ENCODE measurements around the gene WDFY2.
"Not testable (repeated sequence)": the region's sequence is repeated elsewhere in the genome, so short reads cannot be mapped to it uniquely, and the experiment has no call there.

The WDFY2 gene

GRCh38 chr13:51632591-51633362 lies 48.5 kb downstream of the WDFY2 start:
- no peak for DNase-seq (ENCODE audit: low read depth, low spot score)

GRCh38 chr13:51635137-51635878 lies 51.0 kb downstream of the WDFY2 start:
- DNase-seq (ENCODE audit: low read depth, low spot score) = no peak

- no peak for DNase-seq (ENCODE audit: low read depth, low spot score)
These were observed 52.2 kb downstream of the WDFY2 start for GRCh38 chr13:51636349-51636890.

- no peak for DNase-seq (ENCODE audit: low read depth, low spot score)
These were observed 53.6 kb downstream of the WDFY2 start for GRCh38 chr13:51637852-51638215.

DNA sequence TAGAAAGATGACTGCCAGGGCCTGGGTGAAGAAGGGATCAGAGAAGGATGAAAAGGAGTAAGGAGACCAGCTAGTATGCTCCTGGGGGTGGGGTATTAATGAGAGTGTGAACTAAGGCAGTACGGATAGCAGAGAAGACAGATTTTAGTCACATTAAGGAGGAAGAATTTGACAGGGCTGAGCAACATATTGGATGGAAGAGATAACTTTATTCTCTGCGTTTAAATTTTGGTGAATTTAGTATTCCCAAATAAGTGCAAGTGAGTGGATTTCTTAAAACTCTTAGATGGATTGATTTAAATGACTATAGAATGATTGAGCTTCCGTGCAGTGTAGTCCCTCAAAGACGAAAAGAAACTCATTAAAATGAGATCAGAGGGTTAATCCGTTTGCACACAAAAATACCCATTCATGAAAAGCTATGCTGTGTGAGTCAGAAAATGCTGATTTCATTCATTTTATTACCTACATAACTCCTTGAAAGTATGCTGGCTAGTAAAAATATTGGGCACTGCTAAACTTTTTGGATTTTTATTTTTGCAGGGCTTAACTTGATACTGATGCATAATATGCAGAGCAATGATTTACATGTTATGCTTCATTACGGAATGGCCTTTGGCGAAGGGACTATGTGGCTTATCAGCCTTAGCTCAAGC lies 54.1 kb downstream of the WDFY2 start:
- DNase-seq (ENCODE audit: low read depth, low spot score) = no peak

- no peak for DNase-seq (ENCODE audit: low read depth, low spot score)
These were observed 54.9 kb downstream of the WDFY2 start for GRCh38 chr13:51639171-51639570.

DNA sequence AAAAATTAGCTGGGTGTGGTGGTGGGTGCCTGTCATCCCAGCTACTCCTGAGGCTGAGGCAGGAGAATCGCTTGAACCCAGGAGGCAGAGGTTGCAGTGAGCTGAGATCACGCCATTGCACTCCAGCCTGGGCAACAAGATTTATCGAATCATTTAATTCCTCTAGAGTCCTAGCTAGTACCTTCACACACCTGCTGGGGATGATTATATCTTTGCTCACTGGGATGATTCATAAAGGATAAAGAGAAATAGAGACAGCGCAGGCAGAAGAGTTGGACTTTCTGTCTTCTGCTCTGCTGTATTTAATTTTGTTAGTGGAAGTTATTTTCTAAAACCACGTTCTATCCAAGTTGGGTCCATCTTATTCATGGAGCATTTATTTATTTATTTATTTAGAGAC lies 56.4 kb downstream of the WDFY2 start:
- DNase-seq (ENCODE audit: low read depth, low spot score) = not testable (repeated sequence)

DNA sequence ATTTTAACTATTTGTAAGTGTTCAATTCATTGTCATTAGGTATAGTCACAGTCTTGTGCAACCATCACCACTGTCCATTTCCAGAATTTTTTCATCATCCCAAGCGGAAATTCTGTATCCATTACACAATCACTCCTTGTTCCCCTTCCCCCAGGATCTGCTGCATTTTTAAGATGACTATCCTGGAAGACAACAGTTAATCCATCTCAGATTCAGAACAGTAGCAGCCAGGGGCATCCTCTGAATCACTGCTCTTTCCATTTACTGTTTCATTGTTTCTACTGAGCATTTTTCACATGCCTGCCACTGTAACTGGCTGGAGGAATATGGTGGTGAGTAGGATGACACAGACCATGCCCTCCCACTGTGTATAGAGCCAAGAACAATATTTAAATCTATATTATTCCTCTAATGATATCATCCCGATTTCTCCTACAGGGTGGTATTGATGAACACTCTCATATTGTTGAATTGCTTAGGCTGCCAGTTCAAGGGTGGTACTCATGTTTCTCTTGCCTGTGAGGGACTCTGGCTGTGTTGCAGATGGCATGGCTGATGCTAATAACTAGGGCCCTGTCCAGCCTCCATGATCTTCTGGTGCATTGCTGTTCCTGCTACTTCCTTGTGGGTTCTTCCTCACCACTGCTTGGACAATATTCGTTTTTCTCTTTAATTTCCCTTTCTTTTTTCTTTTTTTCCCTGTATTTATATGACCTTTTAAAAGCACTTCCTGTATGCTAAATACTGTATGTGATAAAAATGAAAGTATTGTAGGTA lies 59.0 kb downstream of the WDFY2 start:
- no peak for DNase-seq (ENCODE audit: low read depth, low spot score)

DNA sequence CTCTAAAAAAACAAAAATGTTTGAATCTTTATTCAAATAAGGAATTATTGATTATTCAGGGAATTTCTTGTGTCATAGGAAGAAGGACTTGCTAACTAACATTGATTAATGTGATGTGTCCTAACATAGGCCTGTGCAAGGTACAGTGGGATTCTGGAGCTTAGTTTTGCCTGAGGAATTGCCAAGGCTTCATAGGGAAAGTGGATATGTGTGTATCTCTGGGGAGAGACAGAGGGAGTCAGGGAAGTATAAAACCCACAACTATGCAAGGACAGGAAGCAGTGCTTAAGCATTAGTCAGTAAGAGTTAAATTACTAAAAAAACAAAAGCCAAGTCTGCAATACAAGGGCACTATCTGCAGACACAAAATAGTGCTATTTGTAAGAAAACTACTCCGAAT lies 59.6 kb downstream of the WDFY2 start:
- no peak for DNase-seq (ENCODE audit: low read depth, low spot score)

DNA sequence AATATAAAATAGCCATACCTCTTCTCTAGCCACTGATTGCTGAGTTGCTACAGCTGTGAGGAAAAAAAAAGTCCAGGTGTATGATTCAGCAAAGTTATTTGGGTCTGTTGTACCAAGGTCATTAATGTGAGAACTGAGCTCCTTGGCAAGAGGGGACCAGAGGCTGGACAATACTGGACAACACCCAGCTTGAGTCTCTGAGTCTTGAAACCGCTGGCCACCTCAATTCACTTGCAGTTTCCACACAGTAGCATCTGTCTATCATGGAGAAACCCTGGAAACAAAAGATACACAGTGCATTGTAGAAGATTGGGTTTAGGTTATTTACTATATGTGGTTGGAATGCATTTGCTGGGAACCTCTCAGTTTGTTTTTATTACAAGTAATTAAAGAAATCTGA lies 60.4 kb downstream of the WDFY2 start:
- no peak for DNase-seq (ENCODE audit: low read depth, low spot score)

GRCh38 chr13:51645154-51645650 lies 60.9 kb downstream of the WDFY2 start:
- no peak for DNase-seq (ENCODE audit: low read depth, low spot score)

DNA sequence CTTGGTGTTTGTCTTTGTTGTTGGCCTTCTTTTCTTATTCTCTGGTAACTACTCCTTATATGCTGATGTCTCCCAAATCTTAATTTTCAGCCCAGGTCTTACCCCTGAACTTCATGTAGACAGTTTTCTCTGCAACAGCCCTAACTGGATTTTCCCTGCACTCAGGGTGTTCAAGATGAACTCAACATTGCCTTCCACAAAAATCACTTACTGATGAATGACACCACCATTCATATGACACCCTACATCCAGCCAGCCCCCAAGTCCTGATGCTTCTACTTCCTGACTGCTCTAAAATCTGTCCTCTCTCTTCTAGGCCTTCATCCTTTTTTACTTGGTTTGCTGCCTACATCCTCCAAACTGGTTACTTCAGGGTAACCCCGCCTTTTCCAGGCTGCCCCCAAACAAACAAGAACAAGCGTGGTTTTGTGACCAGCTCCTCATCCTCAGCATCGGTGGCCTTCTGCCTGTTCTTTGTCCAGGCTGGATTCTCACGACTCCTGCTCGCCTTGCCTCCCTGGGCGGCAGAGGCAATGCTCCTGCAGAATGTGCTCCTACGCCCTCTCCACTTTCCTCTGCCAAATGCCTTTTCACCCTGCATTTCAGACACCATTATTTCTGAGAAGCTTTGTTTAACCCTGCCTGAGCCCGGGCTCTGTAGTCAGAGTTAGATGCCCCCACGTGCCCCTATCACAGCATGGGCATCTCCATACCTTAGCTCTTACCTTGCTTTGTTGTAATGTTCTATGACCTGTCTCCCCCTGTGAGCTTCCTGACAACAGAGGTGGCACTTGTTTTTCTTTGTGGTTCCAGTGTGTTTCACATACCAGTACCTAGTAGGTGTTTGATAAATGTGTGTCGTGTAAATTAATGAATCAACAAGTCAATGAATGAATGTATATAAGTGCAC lies 61.8 kb downstream of the WDFY2 start:
- no peak for DNase-seq (ENCODE audit: low read depth, low spot score)

GRCh38 chr13:51647067-51647466 lies 62.8 kb downstream of the WDFY2 start:
- no peak for DNase-seq (ENCODE audit: low read depth, low spot score)

DNA sequence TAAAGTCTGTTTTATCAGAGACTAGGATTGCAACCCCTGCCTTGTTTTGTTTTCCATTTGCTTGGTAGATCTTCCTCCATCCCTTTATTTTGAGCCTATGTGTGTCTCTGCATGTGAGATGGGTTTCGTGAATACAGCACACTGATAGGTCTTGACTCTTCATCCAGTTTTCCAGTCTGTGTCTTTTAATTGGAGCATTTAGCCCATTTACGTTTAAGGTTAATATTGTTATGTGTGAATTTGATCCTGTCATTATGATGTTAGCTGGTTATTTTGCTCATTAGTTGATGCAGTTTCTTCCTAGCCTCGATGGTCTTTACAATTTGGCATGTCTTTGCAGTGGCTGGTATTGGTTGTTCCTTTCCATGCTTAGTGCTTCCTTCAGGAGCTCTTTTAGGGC lies 67.9 kb downstream of the WDFY2 start:
- not testable (repeated sequence) for DNase-seq (ENCODE audit: low read depth, low spot score)

GRCh38 chr13:51659276-51660127 lies 75.2 kb downstream of the WDFY2 start:
- no peak for DNase-seq (ENCODE audit: low read depth, low spot score)

GRCh38 chr13:51660813-51661212 lies 76.6 kb downstream of the WDFY2 start:
- no peak for DNase-seq (ENCODE audit: low read depth, low spot score)

DNA sequence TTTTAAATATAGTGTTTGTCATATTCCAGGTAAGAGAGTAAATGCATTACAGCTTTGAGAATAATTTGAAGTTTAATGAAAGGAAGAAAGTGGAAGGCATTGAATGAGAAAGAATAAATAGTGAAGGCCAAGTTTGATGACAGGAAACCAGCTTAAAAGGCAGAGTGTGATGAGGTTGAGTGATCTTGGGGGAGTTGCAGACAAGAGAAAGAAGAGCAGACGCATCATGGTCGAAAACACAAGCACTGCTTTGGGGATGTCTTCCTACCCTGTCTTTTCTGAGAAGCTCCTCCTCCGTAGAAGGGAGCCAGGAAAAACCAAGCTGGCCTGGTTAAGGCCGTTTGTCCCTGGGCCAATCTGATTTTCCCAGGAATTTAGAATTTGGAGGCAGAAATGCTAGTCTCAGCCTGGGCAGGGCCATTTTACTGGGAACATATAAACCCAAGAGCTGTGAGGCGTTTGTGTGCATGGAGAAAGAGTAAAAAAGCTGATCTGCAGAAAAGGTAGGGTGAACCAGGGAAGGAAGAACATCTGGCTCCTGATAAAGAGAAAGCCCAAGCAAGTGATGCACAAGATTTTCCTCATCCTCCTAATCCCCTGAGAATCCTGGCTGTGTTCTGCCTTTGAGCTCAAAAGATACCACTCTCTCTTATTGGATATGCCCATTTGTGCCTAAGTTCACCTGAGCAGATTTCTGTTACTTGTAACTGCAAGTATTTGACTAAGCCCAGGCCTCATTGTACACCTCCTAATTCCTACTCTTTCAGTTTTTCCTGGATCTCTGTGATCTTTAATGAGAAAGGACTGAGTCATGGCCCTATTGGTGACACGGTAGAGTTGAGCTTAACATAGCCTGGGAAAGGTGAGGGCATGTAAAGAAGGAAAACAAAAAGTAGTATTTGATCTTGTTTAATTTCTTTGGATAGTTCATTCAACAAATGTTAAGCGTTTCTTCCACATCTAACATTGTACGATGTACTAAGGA lies 80.0 kb downstream of the WDFY2 start:
- DNase-seq (ENCODE audit: low read depth, low spot score) = no peak

DNA sequence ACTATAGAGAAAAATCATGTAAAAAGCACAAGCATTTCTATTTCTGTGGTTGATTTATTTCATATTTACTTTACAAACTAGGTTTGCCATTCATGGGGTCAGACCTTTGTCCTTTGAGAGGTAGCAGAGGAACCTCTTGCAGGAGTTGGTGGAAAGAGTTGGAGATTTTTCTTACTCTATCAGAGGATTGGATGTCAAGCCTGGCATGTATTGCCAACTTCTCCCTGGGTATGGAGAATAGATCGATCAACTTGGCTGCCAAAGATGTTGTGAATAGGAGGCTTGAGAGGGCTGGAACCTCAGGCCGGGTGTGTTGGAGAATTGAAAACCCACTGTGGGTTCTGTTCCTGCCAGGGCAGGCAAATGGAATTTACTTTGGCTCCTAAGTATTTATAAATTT lies 81.2 kb downstream of the WDFY2 start:
- DNase-seq (ENCODE audit: low read depth, low spot score) = no peak
